Measurements from ENCODE around the gene GEMIN7.
A peak's percentile ranks its signal among the peaks of the same experiment; 100 is the strongest.

GEMIN7 gene

GRCh38 chr19:45079063-45079910 is at the start of gene GEMIN7:
TSS of gene GEMIN7 (plus strand) at chr19:45079260. CDS start at chr19:45090115, 10,855 bp downstream.
- peak; percentile 50 to 76 for DNase-seq (ENCODE audit: low read depth in 2 of 2)

- no peak for DNase-seq (ENCODE audit: low read depth in 2 of 2)
These were observed 48.2 kb upstream of the GEMIN7 start for GRCh38 chr19:45030825-45031224.

- no peak for DNase-seq (ENCODE audit: low read depth in 2 of 2)
These were observed 46.6 kb upstream of the GEMIN7 start for GRCh38 chr19:45032421-45032820.

- DNase-seq (ENCODE audit: low read depth in 2 of 2) = no peak
These were observed 43.3 kb upstream of the GEMIN7 start for GRCh38 chr19:45035755-45036154.

GRCh38 chr19:45037393-45038169 is 41.5 kb upstream of the GEMIN7 start:
- DNase-seq (ENCODE audit: low read depth in 2 of 2) = no peak

GRCh38 chr19:45038931-45039893 is 39.8 kb upstream of the GEMIN7 start, which contains the start of gene CLASRP:
TSS of gene CLASRP (plus strand) at chr19:45039045. CDS start at chr19:45040213, 1,168 bp downstream.
- DNase-seq (ENCODE audit: low read depth in 2 of 2) = peak; percentile 68 to 81

- no peak for DNase-seq (ENCODE audit: low read depth in 2 of 2)
These were observed 38.8 kb upstream of the GEMIN7 start for GRCh38 chr19:45040059-45040771.

- DNase-seq (ENCODE audit: low read depth in 2 of 2) = no peak
These were observed 37.9 kb upstream of the GEMIN7 start for GRCh38 chr19:45041125-45041524.

GRCh38 chr19:45045671-45046353 is 33.2 kb upstream of the GEMIN7 start:
- DNase-seq (ENCODE audit: low read depth in 2 of 2) = no peak

GRCh38 chr19:45046355-45046754 is 32.7 kb upstream of the GEMIN7 start:
- no peak for DNase-seq (ENCODE audit: low read depth in 2 of 2)

GRCh38 chr19:45047188-45047797 is 31.8 kb upstream of the GEMIN7 start:
- no peak for DNase-seq (ENCODE audit: low read depth in 2 of 2)

GRCh38 chr19:45049073-45049736 is 29.9 kb upstream of the GEMIN7 start:
- no peak for DNase-seq (ENCODE audit: low read depth in 2 of 2)

GRCh38 chr19:45050036-45050435 is 29.0 kb upstream of the GEMIN7 start:
- DNase-seq (ENCODE audit: low read depth in 2 of 2) = no peak

GRCh38 chr19:45051929-45052579 is 27.0 kb upstream of the GEMIN7 start:
- no peak for DNase-seq (ENCODE audit: low read depth in 2 of 2)

GRCh38 chr19:45056831-45057230 is 22.2 kb upstream of the GEMIN7 start:
- DNase-seq (ENCODE audit: low read depth in 2 of 2) = no peak

- DNase-seq (ENCODE audit: low read depth in 2 of 2) = no peak
These were observed 21.6 kb upstream of the GEMIN7 start for GRCh38 chr19:45057444-45057843.

GRCh38 chr19:45058622-45059159 is 20.4 kb upstream of the GEMIN7 start:
- no peak for DNase-seq (ENCODE audit: low read depth in 2 of 2)

- DNase-seq (ENCODE audit: low read depth in 2 of 2) = peak; percentile 61 to 75
These were observed 19.6 kb upstream of the GEMIN7 start for GRCh38 chr19:45059258-45059965.
